Endometrial microvascular endothelial cells (primary cell): ENCODE data around the gene CIZ1. TPM values are rescaled to one million over a fixed set of nuclear protein-coding genes. Genes with fewer than 3 reads are reported as not detected.

Source experiments
- in situ Hi-C: cut with HindIII; loops from 2 replicates; pipeline ENCODE4 v1.10.0; 2017; ENCODE audit warnings: low sequenced_read_pairs, low pct_unique_long_range_greater_than_20kb; ENCODE audit errors: inconsistent ontology term
- total RNA-seq: library from RNA; depleted of rRNA; stranded (reverse); fragments of >200 nt; gene quantifications from one replicate; pipeline ENCODE4 v1.2.3, GENCODE V29; 2015; ENCODE audit errors: inconsistent ontology term

The CIZ1 gene
- total RNA-seq, 1 donor from 2014 or later = 47.3 TPM

DNA sequence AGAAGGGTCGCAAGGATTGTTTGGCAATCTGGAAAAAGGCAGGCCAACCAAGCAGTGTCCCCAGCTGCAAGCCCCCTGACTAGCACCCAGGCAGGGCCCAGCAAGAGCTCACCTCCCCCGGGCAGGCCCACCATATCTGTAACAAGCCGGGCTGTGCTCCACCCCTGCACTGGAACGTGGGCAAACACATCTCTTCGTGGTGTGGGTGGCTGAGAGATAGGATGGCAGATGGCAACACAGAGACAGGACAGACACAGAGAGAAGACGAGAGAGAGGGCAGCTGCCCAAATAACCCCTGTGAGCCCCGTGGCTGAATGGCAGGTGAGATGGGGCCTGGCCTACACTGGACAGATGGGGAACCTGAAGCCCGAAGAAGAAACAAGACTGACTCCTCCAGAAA lies 21.9 kb downstream of the CIZ1 start:
- in situ Hi-C loops = no loop called here

GRCh38 chr9:128168731-128169308 lies 22.6 kb downstream of the CIZ1 start:
- in situ Hi-C loops = no loop called here

DNA sequence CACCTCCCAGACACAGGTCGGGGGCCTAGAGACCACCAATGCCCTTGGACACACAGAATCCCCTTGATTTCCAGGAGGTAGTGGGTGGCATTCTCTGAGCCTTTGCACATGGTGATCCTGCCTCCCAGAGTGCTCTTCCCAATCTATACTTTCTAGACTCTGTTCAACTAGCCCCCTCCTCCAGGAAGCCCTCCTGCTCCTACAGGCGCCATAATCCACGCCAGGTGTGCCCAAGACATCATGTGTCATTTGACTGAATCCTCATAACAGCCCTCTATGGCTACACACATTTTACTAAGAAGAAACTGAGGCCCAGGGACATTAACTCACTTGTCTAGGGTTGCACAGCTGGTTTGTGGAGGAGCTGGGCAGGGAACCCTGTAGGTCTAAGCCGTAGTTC lies 24.2 kb downstream of the CIZ1 start:
- in situ Hi-C loops = no loop called here

GRCh38 chr9:128166169-128166568 lies 25.2 kb downstream of the CIZ1 start:
- in situ Hi-C loops = no loop called here

DNA sequence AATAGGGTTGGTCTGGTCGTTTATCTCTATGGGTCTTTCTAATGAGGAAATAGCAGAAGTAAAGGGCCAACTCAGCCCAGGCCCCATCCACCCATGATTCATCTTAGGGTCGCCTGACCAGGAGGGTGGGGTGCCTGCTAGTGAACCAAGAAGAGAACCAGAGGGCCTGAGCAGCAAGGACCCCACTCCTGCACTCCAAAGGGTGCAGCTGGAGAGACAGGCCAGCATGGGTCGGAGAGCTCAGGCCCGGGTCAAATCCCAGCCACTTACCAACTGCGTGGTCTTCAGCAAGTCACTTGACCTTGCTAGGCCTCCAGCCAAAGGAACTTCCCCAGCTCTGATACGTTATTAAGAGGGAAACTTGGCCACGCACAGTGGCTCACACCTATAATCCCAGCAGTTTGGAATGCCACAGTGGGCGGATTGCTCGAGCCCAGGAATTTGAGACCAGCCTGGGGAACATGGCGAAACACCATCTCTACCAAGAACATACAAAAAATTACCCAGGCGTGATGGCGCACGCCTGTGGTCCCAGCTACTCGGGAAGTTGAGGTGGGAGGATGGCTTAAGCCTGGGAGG lies 27.0 kb downstream of the CIZ1 start:
- in situ Hi-C loops = no loop called here

DNA sequence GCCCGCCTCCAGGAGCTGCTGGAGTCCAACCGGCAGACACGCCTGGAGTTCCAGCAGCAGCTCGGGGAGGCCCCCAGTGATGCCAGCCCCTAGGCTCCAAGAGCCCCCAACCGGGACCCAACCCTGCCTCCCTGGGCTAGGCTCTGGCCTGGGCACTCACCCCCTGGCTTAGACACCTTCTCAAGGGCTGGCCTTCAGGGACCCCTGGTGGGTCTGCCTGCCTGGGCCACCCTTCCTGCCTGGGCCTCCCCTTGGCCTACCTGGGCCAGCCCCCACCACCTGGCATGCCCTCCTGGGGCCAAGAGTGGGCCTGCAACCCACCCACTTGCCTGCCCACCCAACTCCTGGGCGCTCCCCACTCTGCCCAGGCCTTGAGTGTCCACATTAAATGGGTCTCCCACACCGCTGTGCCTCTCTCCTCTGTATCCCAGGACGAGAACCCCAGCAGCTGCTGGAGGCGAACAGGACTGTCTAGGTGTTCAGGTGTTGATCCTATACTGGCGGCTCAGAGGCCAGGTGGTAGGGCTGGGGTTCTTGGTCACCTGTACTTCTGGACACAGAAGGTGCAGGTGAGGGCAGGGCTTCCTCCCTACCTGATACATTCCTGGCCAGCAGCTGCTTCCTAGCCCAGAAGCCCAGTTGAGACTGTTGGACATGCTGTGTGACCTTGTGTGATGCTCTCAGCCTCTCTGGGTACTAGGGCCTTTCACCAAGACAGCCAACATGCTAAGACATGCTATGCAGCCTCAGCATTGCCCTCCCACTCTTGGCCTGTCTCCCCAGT lies 27.7 kb downstream of the CIZ1 start:
- in situ Hi-C loops = no loop called here

GRCh38 chr9:128163027-128163515 lies 28.3 kb downstream of the CIZ1 start:
- in situ Hi-C loops = no loop called here

- in situ Hi-C loops = no loop called here
Observed at GRCh38 chr9:128162215-128163026, 29.0 kb downstream of the CIZ1 start.

DNA sequence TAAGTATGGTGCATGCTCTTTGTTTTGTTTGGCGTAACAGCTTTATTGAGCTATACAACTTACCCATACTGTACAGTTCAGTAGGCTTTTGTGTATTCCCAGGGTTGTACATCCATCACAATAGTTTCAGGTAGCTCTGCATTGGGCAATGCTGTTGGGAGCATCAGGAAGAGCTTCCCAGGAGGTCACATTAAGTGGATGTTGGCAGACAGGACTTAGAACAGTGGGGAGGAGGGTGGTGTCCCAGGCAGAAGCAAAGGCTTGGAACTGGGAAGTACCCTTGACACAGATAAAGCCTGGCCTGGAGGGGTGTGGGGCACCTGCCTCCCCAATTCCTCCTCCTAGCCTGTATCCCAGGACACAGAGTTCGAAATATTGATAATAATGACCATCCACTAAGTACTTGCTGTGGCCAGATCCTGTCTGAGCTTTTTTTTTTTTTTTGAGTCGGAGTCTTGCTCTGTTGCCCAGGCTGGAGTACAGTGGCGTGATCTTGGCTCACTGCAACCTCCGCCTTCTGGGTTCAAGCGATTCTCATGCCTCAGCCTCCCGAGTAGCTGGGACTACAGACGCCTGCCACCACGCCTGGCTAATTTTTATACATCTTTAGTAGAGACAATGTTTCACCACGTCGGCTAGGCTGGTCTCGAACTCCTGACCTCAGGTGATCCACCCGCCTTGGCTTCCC lies 30.0 kb downstream of the CIZ1 start:
- in situ Hi-C loops = no loop called here

DNA sequence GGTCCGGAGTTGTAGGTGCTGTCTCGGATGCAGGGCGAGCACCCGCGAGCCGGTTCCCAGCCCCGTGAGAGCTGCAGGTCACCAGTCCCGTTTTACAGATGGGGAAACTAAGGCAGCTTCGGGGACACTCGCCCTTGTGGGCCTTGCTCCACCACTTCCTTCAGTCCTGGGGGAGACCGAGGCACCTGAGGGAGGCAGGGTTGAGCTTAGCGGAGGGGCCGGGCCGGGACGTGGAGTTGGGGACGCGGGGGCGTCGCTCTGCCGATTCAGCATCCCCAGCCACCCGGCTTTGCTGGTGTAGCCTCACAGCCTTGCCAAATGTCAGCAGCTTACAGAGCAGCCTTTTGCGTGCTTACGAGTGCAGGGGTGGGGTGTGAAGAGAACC lies 30.8 kb downstream of the CIZ1 start:
- in situ Hi-C loops = no loop called here

DNA sequence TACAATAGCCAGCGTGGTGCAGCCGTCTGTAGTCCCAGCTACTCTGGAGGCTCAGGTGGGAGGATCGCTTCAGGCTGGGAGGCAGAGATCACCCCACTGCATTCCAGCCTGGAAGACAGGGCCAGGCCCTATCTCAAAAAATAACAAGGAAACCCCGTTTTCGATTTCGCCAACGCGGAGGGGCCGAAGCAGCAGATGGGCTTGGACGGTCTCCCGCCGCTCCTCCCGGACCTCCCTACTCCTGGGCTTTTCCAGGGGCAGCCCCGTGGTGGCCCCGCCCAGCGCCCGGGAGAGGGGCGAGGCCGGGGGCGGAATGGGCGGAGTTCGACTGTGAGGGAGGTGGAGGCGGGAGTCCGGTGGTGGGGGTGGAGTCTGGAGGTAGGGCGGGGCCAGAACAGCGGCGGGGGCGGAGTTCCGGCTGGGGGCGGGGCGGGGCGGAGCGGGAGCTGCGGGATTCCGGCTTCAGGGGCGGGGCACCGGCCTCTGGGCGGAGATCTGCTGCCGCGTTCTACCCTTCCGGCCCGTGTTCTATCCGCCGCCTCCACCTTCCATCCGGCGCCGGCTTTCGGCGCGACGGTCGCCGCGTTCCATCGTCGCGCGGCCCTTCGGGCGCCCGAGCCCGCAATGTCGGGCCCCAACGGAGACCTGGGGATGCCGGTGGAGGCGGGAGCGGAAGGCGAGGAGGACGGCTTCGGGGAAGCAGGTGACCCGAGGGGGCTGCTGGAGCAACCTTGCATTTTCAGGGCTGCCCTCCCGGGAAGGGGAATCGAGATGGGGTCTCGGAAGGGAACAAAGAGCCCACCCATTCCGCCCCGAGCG lies 31.4 kb downstream of the CIZ1 start, which contains the start of gene BBLN:
TSS of gene BBLN (plus strand) at position 482 of the 819 bp plus-strand sequence. CDS start at position 625, 143 bp downstream.
- in situ Hi-C loops = no loop called here

- in situ Hi-C loops = no loop called here
Observed at GRCh38 chr9:128159522-128159783, 31.9 kb downstream of the CIZ1 start.

DNA sequence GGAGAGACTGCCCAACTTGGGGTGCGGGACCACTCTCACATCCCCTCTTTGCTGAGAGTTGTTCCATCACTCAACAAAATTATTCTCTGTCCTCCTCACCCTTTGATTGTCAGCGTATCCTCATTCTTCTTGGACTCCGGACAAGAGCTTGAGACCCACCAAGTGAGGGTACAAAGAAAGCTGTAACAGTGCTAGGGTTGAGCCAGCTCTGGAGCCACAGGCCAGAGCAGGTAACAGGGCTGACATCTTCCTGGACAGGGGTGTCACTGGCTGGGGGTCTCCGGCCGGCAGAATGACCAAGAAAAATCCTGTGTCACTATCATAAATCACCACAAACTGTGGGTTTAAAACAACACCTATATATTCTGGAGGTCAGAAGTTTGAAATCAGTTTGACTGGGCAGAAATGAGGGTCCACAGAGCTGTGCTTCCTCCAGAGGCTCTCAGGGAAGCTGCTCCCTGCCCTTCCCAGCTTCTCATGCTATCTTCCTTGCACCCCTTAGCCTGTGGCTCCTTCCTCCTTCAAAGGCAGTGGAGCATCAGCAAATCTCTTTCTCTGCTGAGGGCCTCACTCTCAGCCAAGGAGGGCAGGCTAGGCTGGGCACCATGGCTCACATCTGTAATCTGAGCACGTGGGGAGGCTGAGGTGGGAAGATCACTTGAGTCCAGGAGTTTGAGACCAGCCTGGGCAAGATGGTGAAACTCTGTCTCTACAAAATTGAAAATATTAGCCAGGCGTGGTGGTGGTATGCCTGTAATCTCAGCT lies 35.5 kb downstream of the CIZ1 start:
- in situ Hi-C loops = no loop called here

GRCh38 chr9:128153947-128154695 lies 37.3 kb downstream of the CIZ1 start:
- in situ Hi-C loops = no loop called here

- in situ Hi-C loops = no loop called here
Observed at GRCh38 chr9:128153060-128153946, 38.1 kb downstream of the CIZ1 start.
